H1 (cell line): ENCODE results near the gene ENPP6. TPM values are rescaled to one million over a fixed set of nuclear protein-coding genes. Genes with fewer than 3 reads are reported as not detected.

Experiments used
- CTCF ChIA-PET: fragments of 300-600 bp; sonication (Branson Sonifier 250); formaldehyde crosslinking; loops from one replicate; lab custom pipeline; 2021; ENCODE audit not compliant: partially characterized antibody; lab: Charles Lee
- POLR2A ChIA-PET: fragments of 300-600 bp; sonication (Branson Sonifier 250); formaldehyde crosslinking; loops from one replicate; lab custom pipeline; 2021; ENCODE audit warnings: inconsistent platforms; ENCODE audit not compliant: partially characterized antibody; lab: Charles Lee
- DNase-seq, 2 experiments: peaks; one replicate each; pipeline versions ENCODE4 v3.0.0 to v3.0.0-alpha.2; 2010 to 2022; ENCODE audit warnings: low spot score in 2 of 2, low read depth in 1 of 2, mixed read lengths in 1 of 2
- FAIRE-seq: peaks from 2 replicates; lab custom pipeline; 2011; peaks lifted over from hg19 to GRCh38; lab: Jason Lieb, UNC
- H2AFZ ChIP-seq: 2 replicates; pipeline ENCODE4 v1.8.1; 2012; ENCODE audit warnings: low read length, inconsistent platforms
- H2AK5ac ChIP-seq: 2 replicates; pipeline ENCODE4 v1.6.1; 2013; ENCODE audit warnings: low read depth, low read length
- H2BK120ac ChIP-seq: replicated peaks from 2 replicates; pipeline ENCODE3; 2013; ENCODE audit warnings: low read depth, low read length, inconsistent platforms
- H2BK12ac ChIP-seq: 2 replicates; pipeline ENCODE4 v1.6.1; 2013; ENCODE audit warnings: low read depth, low read length
- H2BK15ac ChIP-seq: 2 replicates; pipeline ENCODE4 v1.6.1; 2013; ENCODE audit warnings: low read length
- H2BK20ac ChIP-seq: 2 replicates; pipeline ENCODE4 v1.6.1; 2013; ENCODE audit warnings: low read length
- H2BK5ac ChIP-seq: 2 replicates; pipeline ENCODE4 v1.6.1; 2013; ENCODE audit warnings: low read depth, low read length
- H3K14ac ChIP-seq: 2 replicates; pipeline ENCODE4 v1.6.1; 2013; ENCODE audit warnings: inconsistent platforms; ENCODE audit not compliant: insufficient read length
- H3K18ac ChIP-seq: 2 replicates; pipeline ENCODE4 v1.6.1; 2013; ENCODE audit warnings: low read length; ENCODE audit errors: extremely low read depth
- H3K23ac ChIP-seq: 2 replicates; pipeline ENCODE4 v1.6.1; 2013; ENCODE audit warnings: inconsistent platforms; ENCODE audit not compliant: insufficient read length
- H3K23me2 ChIP-seq: 2 replicates; pipeline ENCODE4 v1.6.1; 2013; ENCODE audit warnings: low read depth, low read length
- H3K27ac ChIP-seq: 2 replicates; pipeline ENCODE4 v1.6.1; 2011; ENCODE audit warnings: low read depth, low read length, inconsistent platforms
- H3K27me3 ChIP-seq, 4 experiments: replicated peaks in 1 of 4; 1 replicate in 1 of 4; 2 replicates in 3 of 4; pipeline versions ENCODE4 v1.6.1 to v1.8.1; 2011 to 2013; ENCODE audit warnings: low read length in 3 of 4, mild to moderate bottlenecking in 3 of 4, inconsistent platforms in 2 of 4, mixed read lengths in 2 of 4, moderate library complexity in 1 of 4; ENCODE audit not compliant: control insufficient read depth in 3 of 4, insufficient read depth in 3 of 4; ENCODE audit errors: extremely low read depth in 1 of 4
- H3K36me3 ChIP-seq, 4 experiments: 2 replicates each; pipeline versions ENCODE4 v1.6.1 to v1.8.1; 2011 to 2013; ENCODE audit warnings: mild to moderate bottlenecking in 4 of 4, low read length in 3 of 4, moderate library complexity in 2 of 4, control low read depth in 1 of 4, inconsistent platforms in 1 of 4; ENCODE audit not compliant: insufficient read depth in 4 of 4, control insufficient read depth in 2 of 4
- H3K4ac ChIP-seq: replicated peaks from 2 replicates; pipeline ENCODE3; 2013; ENCODE audit warnings: low read length, low read depth, mixed read lengths, inconsistent platforms; ENCODE audit not compliant: insufficient read length
- H3K4me1 ChIP-seq, 4 experiments: replicated peaks in 1 of 4; 1 replicate in 1 of 4; 2 replicates in 3 of 4; pipeline versions ENCODE4 v1.6.1 to v1.8.1; 2011 to 2013; ENCODE audit warnings: low read length in 3 of 4, inconsistent platforms in 2 of 4, mixed read lengths in 1 of 4; ENCODE audit not compliant: insufficient read depth in 4 of 4, control insufficient read depth in 3 of 4
- H3K4me2 ChIP-seq, 2 experiments: 2 replicates each; pipeline versions ENCODE4 v1.6.1 to v1.8.1; 2011 to 2013; ENCODE audit warnings: low read depth in 2 of 2, low read length in 2 of 2, control low read depth in 1 of 2, inconsistent platforms in 1 of 2, mild to moderate bottlenecking in 1 of 2; ENCODE audit not compliant: insufficient read depth in 1 of 2
- H3K4me3 ChIP-seq, 4 experiments: fragments of 200-600, 300-600 bp in 1 of 4; sonication (generic), shearing (Covaris generic), sonication (Bioruptor Twin) in 1 of 4; 2 replicates each; pipeline versions ENCODE4 v1.5.1 to v1.8.1; 2011 to 2016; ENCODE audit warnings: low read length in 4 of 4, low read depth in 3 of 4, control low read depth in 2 of 4, inconsistent platforms in 2 of 4, mild to moderate bottlenecking in 2 of 4, mixed read lengths in 1 of 4, moderate library complexity in 1 of 4; ENCODE audit not compliant: insufficient read depth in 2 of 4; ENCODE audit errors: extremely low read depth in 1 of 4
- H3K56ac ChIP-seq: replicated peaks from 2 replicates; pipeline ENCODE3; 2013; ENCODE audit warnings: low read depth, mild to moderate bottlenecking, mixed read lengths, low read length, inconsistent platforms; ENCODE audit not compliant: insufficient read length
- H3K79me1 ChIP-seq: 2 replicates; pipeline ENCODE4 v1.6.1; 2013; ENCODE audit warnings: low read depth, low read length, control low read depth
- H3K79me2 ChIP-seq, 2 experiments: 2 replicates each; pipeline versions ENCODE4 v1.6.1 to v1.8.1; 2012 to 2013; ENCODE audit warnings: low read length in 2 of 2, mild to moderate bottlenecking in 2 of 2, inconsistent platforms in 1 of 2; ENCODE audit not compliant: insufficient read depth in 2 of 2, control insufficient read depth in 1 of 2
- H3K9ac ChIP-seq, 4 experiments: replicated peaks in 1 of 4; 1 replicate in 1 of 4; 2 replicates in 3 of 4; pipeline versions ENCODE4 v1.6.1 to v1.8.1; 2011 to 2013; ENCODE audit warnings: low read depth in 3 of 4, low read length in 3 of 4, control low read depth in 2 of 4, mild to moderate bottlenecking in 2 of 4, moderate library complexity in 2 of 4, inconsistent platforms in 1 of 4; ENCODE audit errors: extremely low read depth in 1 of 4
- H3K9me3 ChIP-seq, 2 experiments: 2 replicates each; pipeline versions ENCODE4 v1.6.1 to v1.8.1; 2012 to 2013; ENCODE audit warnings: mild to moderate bottlenecking in 2 of 2, moderate library complexity in 2 of 2, control low read depth in 1 of 2, inconsistent platforms in 1 of 2, low read depth in 1 of 2, low read length in 1 of 2, mixed read lengths in 1 of 2; ENCODE audit not compliant: insufficient read depth in 2 of 2
- H4K20me1 ChIP-seq, 2 experiments: replicated peaks in 1 of 2; 2 replicates each; pipeline versions ENCODE3 to v1.8.1; 2011 to 2013; ENCODE audit warnings: inconsistent platforms in 2 of 2, low read length in 2 of 2, mild to moderate bottlenecking in 1 of 2; ENCODE audit not compliant: insufficient read depth in 2 of 2, control insufficient read depth in 1 of 2
- H4K5ac ChIP-seq: 2 replicates; pipeline ENCODE4 v1.6.1; 2013; ENCODE audit warnings: low read length, low read depth, mixed read lengths, inconsistent platforms; ENCODE audit not compliant: insufficient read length
- H4K8ac ChIP-seq: 2 replicates; pipeline ENCODE4 v1.8.0; 2013; ENCODE audit warnings: mild to moderate bottlenecking, moderate library complexity, low read length, inconsistent platforms; ENCODE audit not compliant: insufficient read depth; ENCODE audit errors: extremely low read depth
- H4K91ac ChIP-seq: replicated peaks from 2 replicates; pipeline ENCODE3; 2013; ENCODE audit warnings: low read length, mixed read lengths, inconsistent platforms; ENCODE audit not compliant: insufficient read length
- BACH1 ChIP-seq: IDR thresholded peaks from 2 replicates; pipeline ENCODE4 v1.6.1; 2012; ENCODE audit warnings: low read length, improper control_type of control experiment
- EGR1 ChIP-seq: IDR thresholded peaks from 2 replicates; pipeline ENCODE4 v1.6.1; 2011; ENCODE audit warnings: low read depth, low read length, borderline replicate concordance
- KDM1A ChIP-seq: fragments of 200-600, 300-600 bp; sonication (generic); IDR thresholded peaks from 2 replicates; pipeline ENCODE4 v1.7.1; 2016; ENCODE audit warnings: mild to moderate bottlenecking, low read length, borderline replicate concordance
- KDM5A ChIP-seq: fragments of 200-600 bp; IDR thresholded peaks from 2 replicates; pipeline ENCODE4 v1.7.1; 2012; ENCODE audit warnings: mild to moderate bottlenecking, low read length, inconsistent platforms, mixed read lengths
- MAFK ChIP-seq: IDR thresholded peaks from 2 replicates; pipeline ENCODE4 v1.6.1; 2012; ENCODE audit warnings: low read depth, mild to moderate bottlenecking, improper control_type of control experiment, low read length
- POU5F1 ChIP-seq: IDR thresholded peaks from 2 replicates; pipeline ENCODE4 v1.6.1; 2011; ENCODE audit warnings: low read depth, mild to moderate bottlenecking, low read length, moderate library complexity
- RBBP5 ChIP-seq: IDR thresholded peaks from 2 replicates; pipeline ENCODE4 v1.7.1; 2012; ENCODE audit warnings: low read depth, mild to moderate bottlenecking, inconsistent platforms, low read length, moderate library complexity, borderline replicate concordance
- RFX5 ChIP-seq: IDR thresholded peaks from 2 replicates; pipeline ENCODE4 v1.6.1; 2011; ENCODE audit warnings: low read depth, low read length, improper control_type of control experiment, borderline replicate concordance
- RXRA ChIP-seq: IDR thresholded peaks from 2 replicates; pipeline ENCODE4 v1.6.1; 2011; ENCODE audit warnings: low read depth, mild to moderate bottlenecking, low read length, moderate library complexity; ENCODE audit not compliant: insufficient read depth
- SIX5 ChIP-seq: IDR thresholded peaks from 2 replicates; pipeline ENCODE4 v1.6.1; 2011; ENCODE audit warnings: mild to moderate bottlenecking, low read depth, low read length
- SRF ChIP-seq: IDR thresholded peaks from 2 replicates; pipeline ENCODE4 v1.6.1; 2011; ENCODE audit warnings: mild to moderate bottlenecking, low read depth, low read length, moderate library complexity
- TAF7 ChIP-seq: optimal IDR thresholded peaks from 2 replicates; pipeline ENCODE3; 2011; ENCODE audit warnings: low read depth, mild to moderate bottlenecking, inconsistent platforms, low read length, moderate library complexity, borderline replicate concordance
- WGBS, 2 experiments: shearing (Covaris generic) in 1 of 2; methylation state at CpG; one replicate each; pipeline versions ENCODE4 v1.1.6 to v1.1.7; 2013 to 2015; ENCODE audit warnings: low lambda C conversion rate in 2 of 2, mixed read lengths in 2 of 2, inconsistent platforms in 1 of 2, low coverage in 1 of 2, missing lambda C conversion rate in 1 of 2; ENCODE audit not compliant: insufficient replicate concordance in 2 of 2, insufficient coverage in 1 of 2, insufficient read length in 1 of 2; ENCODE audit errors: extremely low coverage in 1 of 2, missing lambda C conversion rate in 1 of 2; 5-methylcytosine and 5-hydroxymethylcytosine counted together
- polyA plus RNA-seq, 7 experiments: library from polyadenylated mRNA; depleted of rRNA in 3 of 7; stranded (reverse) in 5 of 7; unstranded in 2 of 7; fragments of >200 nt in 5 of 7; fragments of 200-250 nt in 2 of 7; gene quantifications; 1 replicate in 5 of 7; 2 replicates in 1 of 7; 4 replicates in 1 of 7; pipeline versions ENCODE4 v1.2.1 to v1.2.3, GENCODE V29; 2011 to 2013; ENCODE audit warnings: missing spikeins in 2 of 7, mixed read lengths in 2 of 7
- total RNA-seq: library from RNA; stranded (reverse); fragmentation: NEBNext Ultra II Directional; extraction: Animal tissue kit (Norgen Biotek cat#: 25700); gene quantifications from 2 replicates; pipeline ENCODE4 v1.2.1, GENCODE V29; 2021

ENPP6 gene
- total and polyA plus RNA-seq, 2 of the 8 experiments (the other 6 are each of a cell fraction or from before 2014, with no cell fraction given), result 0.11 to 0.20 TPM

DNA sequence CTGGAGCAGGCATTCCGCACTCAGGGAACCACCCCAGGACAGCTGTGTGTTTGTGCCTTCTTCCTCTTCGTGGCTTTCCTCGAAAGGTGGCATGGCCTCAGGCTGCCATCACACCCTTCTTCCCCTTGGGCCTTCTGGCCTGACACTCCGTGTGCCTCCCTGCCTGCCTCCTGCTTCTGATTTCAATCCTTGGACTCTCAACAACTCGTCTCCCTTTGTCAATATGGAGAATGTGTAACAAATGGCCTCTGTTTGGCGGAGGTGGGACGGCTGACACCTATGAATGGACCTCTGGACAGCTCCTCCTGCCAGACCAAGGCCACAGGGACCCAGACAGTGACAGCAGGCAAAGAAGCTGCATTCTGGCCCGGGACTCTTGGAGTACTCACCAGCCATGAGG, 137.0 kb downstream of the ENPP6 start:
- FAIRE-seq, result no peak
- TF ChIP-seq EGR1 (no peak), POU5F1 (no peak), BACH1 (no peak), SRF (no peak), MAFK (no peak), KDM5A (no peak), TAF7 (no peak), RBBP5 (no peak), RFX5 (no peak), KDM1A (no peak), RXRA (no peak), SIX5 (no peak)
- no peaks in the 10 kb centered on the region for H3K79me1 ChIP-seq
- no peak overlapping the region for H3K23ac ChIP-seq
- ChIA-PET CTCF (interaction anchor here (0.7 to 2.3 kb wide), 3 partner anchors 14 to 1512 kb away, joined by 3 to 8 read pairs (median 5); no protein-coding TSS in a partner anchor), POLR2A (no interaction called here)
- no peak overlapping the region for H2BK20ac ChIP-seq
- no peak overlapping the region for H2AK5ac ChIP-seq
- no peak overlapping the region for H4K5ac ChIP-seq
- WGBS, 2 experiments, result 64% methylated on average over 8 of the region's 8 CpGs; no CpG with 5 or more reads in 1 of the 2 experiments
- no peak overlapping the region for H2BK15ac ChIP-seq
- no peaks in the 10 kb centered on the region for H3K9me3 ChIP-seq
- H3K4me1 ChIP-seq, result no peaks in the 10 kb centered on the region
- no peaks in the 10 kb centered on the region for H3K36me3 ChIP-seq
- no peak overlapping the region for H2BK120ac ChIP-seq
- H2AFZ ChIP-seq, result no peak overlapping the region
- no peak overlapping the region for H3K9ac ChIP-seq
- no peak overlapping the region for H4K91ac ChIP-seq
- H3K4me3 ChIP-seq, result no peak overlapping the region
- H3K56ac ChIP-seq, result no peak overlapping the region
- H3K27me3 ChIP-seq, result no peaks in the 10 kb centered on the region
- no peak overlapping the region for H4K8ac ChIP-seq
- no peak overlapping the region for H3K27ac ChIP-seq
- no peak for DNase-seq
- no peaks in the 10 kb centered on the region for H3K23me2 ChIP-seq
- no peak overlapping the region for H3K14ac ChIP-seq
- no peak overlapping the region for H3K4me2 ChIP-seq
- no peak overlapping the region for H3K4ac ChIP-seq
- no peak overlapping the region for H3K18ac ChIP-seq
- H4K20me1 ChIP-seq, result no peaks in the 10 kb centered on the region
- H2BK5ac ChIP-seq, result no peak overlapping the region
- no peaks in the 10 kb centered on the region for H3K79me2 ChIP-seq
- H2BK12ac ChIP-seq, result no peak overlapping the region
